Neural progenitor cell (in vitro differentiated cells): ENCODE measurements around the gene IMP3.

ENCODE experiments used
- EZH2 ChIP-seq: fragments of 200-600 bp; sonication (generic); IDR thresholded peaks from 2 replicates; pipeline ENCODE4 v1.6.1; 2017; ENCODE audit warnings: antibody characterized with exemption, mild to moderate bottlenecking, moderate library complexity
- EZH2phosphoT487 ChIP-seq: fragments of 200-600 bp; sonication (generic); IDR thresholded peaks from 2 replicates; pipeline ENCODE4 v1.6.1; 2017; ENCODE audit warnings: antibody characterized with exemption
- TF ChIP-seq, protein P1 (sequence below): fragments of 200-600 bp; sonication (generic); IDR thresholded peaks from 2 replicates; pipeline ENCODE4 v1.5.1; 2017; ENCODE audit warnings: antibody characterized with exemption, mild to moderate bottlenecking

DNA sequence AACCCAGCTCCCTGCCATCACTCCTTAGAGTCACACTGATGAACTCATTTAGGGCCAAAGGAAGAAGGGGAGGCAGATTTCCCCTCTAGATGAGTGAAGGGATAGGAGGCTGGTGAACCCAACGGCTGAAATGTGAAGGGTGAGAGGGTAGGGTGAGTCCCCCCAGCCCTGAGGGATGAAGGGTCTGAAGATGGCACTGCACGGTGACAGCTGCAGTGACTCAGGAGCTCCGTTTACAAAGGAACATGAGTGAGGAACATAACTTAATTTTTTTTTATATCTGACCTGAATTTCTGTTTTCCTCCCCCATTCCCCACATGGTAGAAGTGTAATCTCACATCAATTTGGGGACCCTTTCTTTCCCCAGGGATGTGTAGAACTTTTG is 21.7 kb upstream of the IMP3 start:
- TF ChIP-seq, protein P1, sequence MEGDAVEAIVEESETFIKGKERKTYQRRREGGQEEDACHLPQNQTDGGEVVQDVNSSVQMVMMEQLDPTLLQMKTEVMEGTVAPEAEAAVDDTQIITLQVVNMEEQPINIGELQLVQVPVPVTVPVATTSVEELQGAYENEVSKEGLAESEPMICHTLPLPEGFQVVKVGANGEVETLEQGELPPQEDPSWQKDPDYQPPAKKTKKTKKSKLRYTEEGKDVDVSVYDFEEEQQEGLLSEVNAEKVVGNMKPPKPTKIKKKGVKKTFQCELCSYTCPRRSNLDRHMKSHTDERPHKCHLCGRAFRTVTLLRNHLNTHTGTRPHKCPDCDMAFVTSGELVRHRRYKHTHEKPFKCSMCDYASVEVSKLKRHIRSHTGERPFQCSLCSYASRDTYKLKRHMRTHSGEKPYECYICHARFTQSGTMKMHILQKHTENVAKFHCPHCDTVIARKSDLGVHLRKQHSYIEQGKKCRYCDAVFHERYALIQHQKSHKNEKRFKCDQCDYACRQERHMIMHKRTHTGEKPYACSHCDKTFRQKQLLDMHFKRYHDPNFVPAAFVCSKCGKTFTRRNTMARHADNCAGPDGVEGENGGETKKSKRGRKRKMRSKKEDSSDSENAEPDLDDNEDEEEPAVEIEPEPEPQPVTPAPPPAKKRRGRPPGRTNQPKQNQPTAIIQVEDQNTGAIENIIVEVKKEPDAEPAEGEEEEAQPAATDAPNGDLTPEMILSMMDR = no peak
- TF ChIP-seq EZH2 = no peak
- TF ChIP-seq EZH2phosphoT487 = no peak
